PC-3 (cell line): ENCODE results near the gene SYNGR2. TPM values are rescaled to one million over a fixed set of nuclear protein-coding genes. Genes with fewer than 3 reads are reported as not detected.

ENCODE experiments used
- ATAC-seq: fragments of 200-7000 bp; cut with Tn5 transposase; 2 replicates; pipeline ENCODE4 v1.9.1; 2020; ENCODE audit warnings: mild to moderate bottlenecking, moderate library complexity
- BruUV-seq: library from RNA; stranded (reverse); fragments of 400-500 nt; replicated peaks from 2 replicates; lab custom pipeline; 2021; lab: Mats Ljungman, UMichigan
- CTCF ChIA-PET: fragments of 300-600 bp; sonication (Branson Sonifier 250); formaldehyde crosslinking; loops from one replicate; lab custom pipeline; 2022; ENCODE audit warnings: antibody characterized with exemption; lab: Charles Lee
- POLR2A ChIA-PET: fragments of 300-600 bp; sonication (Branson Sonifier 250); formaldehyde crosslinking; loops from one replicate; lab custom pipeline; 2022; ENCODE audit warnings: antibody characterized with exemption; ENCODE audit not compliant: unreplicated experiment; lab: Charles Lee
- DNase-seq: peaks from one replicate; pipeline ENCODE4 v3.0.0-alpha.2; 2015
- H2AFZ ChIP-seq: fragments of 300-600 bp; sonication (generic); 2 replicates; pipeline ENCODE4 v1.6.0; 2016; ENCODE audit warnings: antibody characterized with exemption, low read length
- H3F3A ChIP-seq: fragments of 300-600 bp; sonication (generic); one replicate; pipeline ENCODE4 v1.6.0; 2017; ENCODE audit warnings: antibody characterized with exemption, low read length, control low read depth, mild to moderate bottlenecking; ENCODE audit not compliant: unreplicated experiment
- H3K27ac ChIP-seq: fragments of 300-600 bp; sonication (generic); 2 replicates; pipeline ENCODE4 v1.5.1; 2016; ENCODE audit warnings: mild to moderate bottlenecking, low read length
- H3K27me3 ChIP-seq: fragments of 300-600 bp; sonication (generic); 2 replicates; pipeline ENCODE4 v1.6.1; 2016; ENCODE audit warnings: low read length, mixed read lengths
- H3K36me3 ChIP-seq: fragments of 300-600 bp; sonication (generic); 2 replicates; pipeline ENCODE4 v1.6.1; 2016; ENCODE audit warnings: low read depth, mixed run types, low read length, mixed read lengths
- H3K4me1 ChIP-seq: fragments of 300-600 bp; sonication (generic); 2 replicates; pipeline ENCODE4 v1.5.1; 2016; ENCODE audit warnings: low read length; ENCODE audit not compliant: insufficient read depth
- H3K4me2 ChIP-seq: fragments of 300-600 bp; sonication (generic); 2 replicates; pipeline ENCODE4 v1.6.0; 2016; ENCODE audit warnings: low read length
- H3K4me3 ChIP-seq: fragments of 300-600 bp; sonication (generic); 2 replicates; pipeline ENCODE4 v1.5.1; 2016; ENCODE audit warnings: mild to moderate bottlenecking, low read length, mixed read lengths
- H3K79me2 ChIP-seq: fragments of 300-600 bp; sonication (generic); 2 replicates; pipeline ENCODE4 v1.6.1; 2017; ENCODE audit warnings: low read length, mixed read lengths
- H3K9ac ChIP-seq: fragments of 300-600 bp; sonication (generic); 2 replicates; pipeline ENCODE4 v1.6.0; 2016; ENCODE audit warnings: mild to moderate bottlenecking, low read length
- H3K9me2 ChIP-seq: fragments of 300-600 bp; sonication (generic); replicated peaks from 2 replicates; pipeline ENCODE4 v1.6.1; 2016; ENCODE audit warnings: mixed run types, low read length, mixed read lengths
- H3K9me3 ChIP-seq: fragments of 300-600 bp; sonication (generic); 2 replicates; pipeline ENCODE4 v1.6.1; 2016; ENCODE audit warnings: low read length, mixed read lengths
- H4K20me1 ChIP-seq: fragments of 300-600 bp; sonication (generic); 2 replicates; pipeline ENCODE4 v1.6.1; 2016; ENCODE audit warnings: low read length, mixed read lengths
- CTCF ChIP-seq: fragments of 300-600 bp; sonication (generic); conservative IDR thresholded peaks from 2 replicates; pipeline ENCODE4 v1.5.1; 2017; ENCODE audit warnings: antibody characterized with exemption, low read depth, mild to moderate bottlenecking, low read length
- EZH2 ChIP-seq: fragments of 300-600 bp; sonication (generic); IDR thresholded peaks from one replicate; pipeline ENCODE4 v1.6.1; 2017; ENCODE audit warnings: antibody characterized with exemption, mild to moderate bottlenecking, low read length; ENCODE audit not compliant: unreplicated experiment
- EZH2phosphoT487 ChIP-seq: fragments of 300-600 bp; sonication (generic); IDR thresholded peaks from 2 replicates; pipeline ENCODE4 v1.6.1; 2018; ENCODE audit warnings: mild to moderate bottlenecking, antibody characterized with exemption, low read length, borderline replicate concordance
- intact Hi-C: fragments of 100-400 bp; cut with micrococcal nuclease; formaldehyde crosslinking; loops from 2 replicates; pipeline ENCODE4 v1.9.0; 2023
- total RNA-seq: library from RNA; depleted of rRNA; stranded (reverse); fragments of >200 nt; gene quantifications from 2 replicates; pipeline ENCODE4 v1.2.3, GENCODE V29; 2014

SYNGR2 gene
- total RNA-seq, 1 experiment from 2014 or later: 213 TPM

GRCh38 chr17:78196716-78197115 is 28.3 kb downstream of the SYNGR2 start:
- no peak for DNase-seq
- H3K27me3 ChIP-seq: no peaks in the 10 kb centered on the region
- H3K9me2 ChIP-seq: no peaks in the 10 kb centered on the region
- no TSS peak for BruUV-seq
- no peak for ATAC-seq
- H3K4me3 ChIP-seq: no peak overlapping the region
- intact Hi-C loops: no loop called here
- no peak overlapping the region for H2AFZ ChIP-seq
- peaks cover 7% of the 10 kb centered on the region for H3F3A ChIP-seq
- H3K27ac ChIP-seq: no peak overlapping the region
- TF ChIP-seq EZH2 (no peak), CTCF (no peak), EZH2phosphoT487 (no peak)
- H3K36me3 ChIP-seq: peaks cover 29% of the 10 kb centered on the region
- no peak overlapping the region for H3K9ac ChIP-seq
- H3K4me1 ChIP-seq: peaks cover 18% of the 10 kb centered on the region
- CTCF ChIA-PET: interaction anchor here (0.6 to 0.7 kb wide), 2 partner anchors 22 to 55 kb away, joined by 3 to 20 read pairs; no protein-coding TSS in a partner anchor
- H3K79me2 ChIP-seq: peaks cover 17% of the 10 kb centered on the region
- no peaks in the 10 kb centered on the region for H4K20me1 ChIP-seq
- no peak overlapping the region for H3K4me2 ChIP-seq
- POLR2A ChIA-PET: no interaction called here
- no peaks in the 10 kb centered on the region for H3K9me3 ChIP-seq

- Histone ChIP-seq H3K36me3 (peaks cover 26% of the 10 kb centered on the region), H3K27me3 (no peaks in the 10 kb centered on the region), H3F3A (peaks cover 7% of the 10 kb centered on the region), H3K79me2 (peaks cover 17% of the 10 kb centered on the region), H3K4me2 (no peak overlapping the region), H2AFZ (no peak overlapping the region), H4K20me1 (no peaks in the 10 kb centered on the region), H3K9ac (no peak overlapping the region), H3K9me2 (no peaks in the 10 kb centered on the region), H3K9me3 (no peaks in the 10 kb centered on the region), H3K4me1 (peaks cover 18% of the 10 kb centered on the region), H3K27ac (no peak overlapping the region), H3K4me3 (no peak overlapping the region)
- ChIA-PET POLR2A (no interaction called here), CTCF (interaction anchor here (0.5 to 0.7 kb wide), 2 partner anchors 22 to 57 kb away, joined by 3 to 6 read pairs; no protein-coding TSS in a partner anchor)
- no peak for TF ChIP-seq CTCF
- TF ChIP-seq EZH2: no peak
- TF ChIP-seq EZH2phosphoT487: no peak
- intact Hi-C loops: no loop called here
- DNase-seq: no peak
- ATAC-seq: no peak
- BruUV-seq: no TSS peak
Observed at GRCh38 chr17:78197147-78197832, 28.9 kb downstream of the SYNGR2 start.

- ChIA-PET POLR2A (no interaction called here), CTCF (no interaction called here)
- H3K27ac ChIP-seq: no peak overlapping the region
- H3K27me3 ChIP-seq: no peaks in the 10 kb centered on the region
- H3K9ac ChIP-seq: no peak overlapping the region
- peaks cover 31% of the 10 kb centered on the region for H3K36me3 ChIP-seq
- H3K4me2 ChIP-seq: no peak overlapping the region
- H3K79me2 ChIP-seq: peaks cover 13% of the 10 kb centered on the region
- DNase-seq (no peak), ATAC-seq (no peak)
- no peak overlapping the region for H3K4me3 ChIP-seq
- no peaks in the 10 kb centered on the region for H3K9me2 ChIP-seq
- no peak overlapping the region for H2AFZ ChIP-seq
- no peaks in the 10 kb centered on the region for H3K9me3 ChIP-seq
- no peaks in the 10 kb centered on the region for H4K20me1 ChIP-seq
- intact Hi-C loops: no loop called here
- no TSS peak for BruUV-seq
- peaks cover 18% of the 10 kb centered on the region for H3K4me1 ChIP-seq
- TF ChIP-seq EZH2phosphoT487 (no peak), CTCF (no peak), EZH2 (no peak)
- peaks cover 7% of the 10 kb centered on the region for H3F3A ChIP-seq
Observed at GRCh38 chr17:78200451-78200850, 32.1 kb downstream of the SYNGR2 start.
